Measurements from ENCODE around the gene BNC2.
A peak's percentile ranks its signal among the peaks of the same experiment; 100 is the strongest.
"Not testable (repeated sequence)": the region's sequence is repeated elsewhere in the genome, so short reads cannot be mapped to it uniquely, and the experiment has no call there.

BNC2 gene

GRCh38 chr9:16870596-16871335 is at the start of gene BNC2:
Gene BNC2, minus strand, starts transcription at chr9:16870670. Its CDS starts 22 bp downstream, at chr9:16870648.
- peak; percentile 61 for DNase-seq

- DNase-seq, result no peak
Observed at GRCh38 chr9:16918920-16919319, 48.5 kb upstream of the BNC2 start.

GRCh38 chr9:16915126-16915831 is 44.8 kb upstream of the BNC2 start:
- DNase-seq, result no peak

GRCh38 chr9:16912197-16912596 is 41.7 kb upstream of the BNC2 start:
- DNase-seq, result no peak

- DNase-seq, result not testable (repeated sequence)
Observed at GRCh38 chr9:16908206-16908605, 37.7 kb upstream of the BNC2 start.

- DNase-seq, result no peak
Observed at GRCh38 chr9:16904655-16905054, 34.2 kb upstream of the BNC2 start.

GRCh38 chr9:16901590-16901989 is 31.1 kb upstream of the BNC2 start:
- DNase-seq, result no peak

- DNase-seq, result no peak
Observed at GRCh38 chr9:16899606-16900005, 29.1 kb upstream of the BNC2 start.

GRCh38 chr9:16898464-16898863 is 28.0 kb upstream of the BNC2 start:
- peak; percentile 15 for DNase-seq

GRCh38 chr9:16888594-16888993 is 18.1 kb upstream of the BNC2 start:
- no peak for DNase-seq

GRCh38 chr9:16885931-16886330 is 15.5 kb upstream of the BNC2 start:
- no peak for DNase-seq

GRCh38 chr9:16884952-16885513 is 14.6 kb upstream of the BNC2 start:
- DNase-seq, result peak; percentile 94

GRCh38 chr9:16884373-16884772 is 13.9 kb upstream of the BNC2 start:
- DNase-seq, result peak; percentile 83

GRCh38 chr9:16883586-16883985 is 13.1 kb upstream of the BNC2 start:
- DNase-seq, result no peak

- DNase-seq, result not testable (repeated sequence)
Observed at GRCh38 chr9:16882440-16882839, 12.0 kb upstream of the BNC2 start.

GRCh38 chr9:16879416-16879815 is 8.9 kb upstream of the BNC2 start:
- peak; percentile 22 for DNase-seq

GRCh38 chr9:16877256-16877655 is 6.8 kb upstream of the BNC2 start:
- DNase-seq, result no peak

GRCh38 chr9:16873126-16873802 is 2.8 kb upstream of the BNC2 start:
- DNase-seq, result no peak

GRCh38 chr9:16871336-16872151 is 1.1 kb upstream of the BNC2 start:
- DNase-seq, result peak; percentile 80

- no peak for DNase-seq
Observed at GRCh38 chr9:16869882-16870595, 431 bp downstream of the BNC2 start.

- DNase-seq, result peak; percentile 13
Observed at GRCh38 chr9:16869131-16869881, 1.2 kb downstream of the BNC2 start.

All from hematopoietic multipotent progenitor cell treated with erythropoietin and hydrocortisone succinate and interleukin-3 and kit ligand, for 4 days (in vitro differentiated cells).